GM10266 (cell line): ENCODE results near the gene PTPRB.

ENCODE experiments used
- DNase-seq: peaks from one replicate; pipeline ENCODE4 v3.0.0; 2012; ENCODE audit errors: extremely low spot score
- TF ChIP-seq, protein P1 (sequence below): IDR thresholded peaks from 2 replicates; pipeline ENCODE4 v1.5.1; 2012; ENCODE audit warnings: mild to moderate bottlenecking, low read depth; ENCODE audit not compliant: control insufficient read depth, insufficient read depth; ENCODE audit errors: missing control alignments

The PTPRB gene

GRCh38 chr12:70609739-70610491 lies 27.3 kb downstream of the PTPRB start:
- no peak for DNase-seq
- TF ChIP-seq, protein P1, sequence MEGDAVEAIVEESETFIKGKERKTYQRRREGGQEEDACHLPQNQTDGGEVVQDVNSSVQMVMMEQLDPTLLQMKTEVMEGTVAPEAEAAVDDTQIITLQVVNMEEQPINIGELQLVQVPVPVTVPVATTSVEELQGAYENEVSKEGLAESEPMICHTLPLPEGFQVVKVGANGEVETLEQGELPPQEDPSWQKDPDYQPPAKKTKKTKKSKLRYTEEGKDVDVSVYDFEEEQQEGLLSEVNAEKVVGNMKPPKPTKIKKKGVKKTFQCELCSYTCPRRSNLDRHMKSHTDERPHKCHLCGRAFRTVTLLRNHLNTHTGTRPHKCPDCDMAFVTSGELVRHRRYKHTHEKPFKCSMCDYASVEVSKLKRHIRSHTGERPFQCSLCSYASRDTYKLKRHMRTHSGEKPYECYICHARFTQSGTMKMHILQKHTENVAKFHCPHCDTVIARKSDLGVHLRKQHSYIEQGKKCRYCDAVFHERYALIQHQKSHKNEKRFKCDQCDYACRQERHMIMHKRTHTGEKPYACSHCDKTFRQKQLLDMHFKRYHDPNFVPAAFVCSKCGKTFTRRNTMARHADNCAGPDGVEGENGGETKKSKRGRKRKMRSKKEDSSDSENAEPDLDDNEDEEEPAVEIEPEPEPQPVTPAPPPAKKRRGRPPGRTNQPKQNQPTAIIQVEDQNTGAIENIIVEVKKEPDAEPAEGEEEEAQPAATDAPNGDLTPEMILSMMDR = no peak

- TF ChIP-seq, protein P1 = no peak
- DNase-seq = no peak
Measured at GRCh38 chr12:70609203-70609602, 28.0 kb downstream of the PTPRB start.

- TF ChIP-seq, protein P1 = no peak
- no peak for DNase-seq
Measured at GRCh38 chr12:70608184-70608583, 29.0 kb downstream of the PTPRB start.

DNA sequence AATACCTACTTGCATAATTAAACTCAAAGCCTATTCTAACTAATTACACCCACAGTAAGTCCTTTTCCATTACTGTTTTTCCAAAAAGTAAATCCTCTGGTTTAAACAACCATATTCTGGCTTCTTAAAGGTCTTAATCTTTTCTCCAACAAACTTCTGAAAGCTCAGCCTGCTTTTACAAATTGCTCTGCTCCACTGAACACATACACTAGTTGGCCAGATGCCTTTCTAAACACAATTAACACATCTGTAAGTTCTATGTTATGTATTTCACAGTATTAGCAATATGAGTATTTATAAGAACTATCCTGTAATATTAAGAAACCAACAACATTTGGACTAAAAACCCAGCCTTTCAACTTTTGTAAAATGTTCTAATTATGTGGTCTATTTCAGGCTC lies 30.1 kb downstream of the PTPRB start:
- TF ChIP-seq, protein P1 = no peak
- DNase-seq = no peak

GRCh38 chr12:70605976-70606375 lies 31.3 kb downstream of the PTPRB start:
- TF ChIP-seq, protein P1 = no peak
- no peak for DNase-seq

DNA sequence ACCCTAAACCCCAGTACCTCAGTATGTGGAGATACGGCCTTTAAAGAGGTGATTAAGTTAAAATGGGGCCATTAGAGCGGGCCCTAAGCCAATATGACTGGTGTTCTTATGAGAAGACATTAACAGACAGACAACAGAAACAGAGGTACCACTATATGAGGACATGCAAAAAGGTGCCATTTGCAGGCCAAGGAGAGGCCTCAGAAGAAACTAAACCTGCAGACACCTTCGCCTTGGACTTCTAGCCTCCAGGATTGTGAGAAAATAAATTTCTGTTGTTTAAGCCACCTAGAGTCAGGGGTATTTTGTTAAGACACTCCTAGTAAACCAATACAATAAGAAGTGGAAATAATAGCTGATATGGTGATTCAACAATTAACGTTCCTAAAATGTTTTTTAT lies 32.6 kb downstream of the PTPRB start:
- DNase-seq = no peak
- TF ChIP-seq, protein P1 = no peak

DNA sequence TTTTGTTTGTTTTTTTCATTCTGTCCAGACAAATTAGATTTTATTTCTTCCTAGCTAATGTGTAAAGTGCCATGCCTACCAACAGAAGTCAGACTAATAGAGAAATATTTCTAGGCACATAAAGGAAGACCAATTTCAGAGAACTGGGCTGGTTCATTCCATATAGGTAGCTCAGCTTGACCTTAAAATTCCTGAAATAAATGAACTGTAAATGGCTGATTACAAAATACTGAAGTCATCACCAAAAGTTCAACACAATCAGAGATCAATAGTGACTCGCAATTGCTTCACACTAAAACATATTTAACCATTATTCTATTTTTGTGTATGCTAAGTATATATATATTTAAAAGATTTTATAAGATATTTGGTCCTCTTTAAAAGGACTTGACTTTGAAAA lies 34.2 kb downstream of the PTPRB start:
- DNase-seq = no peak
- TF ChIP-seq, protein P1 = no peak
